Endodermal cell (in vitro differentiated cells): ENCODE results near the gene PRUNE2. TPM values are rescaled to one million over a fixed set of nuclear protein-coding genes. Genes with fewer than 3 reads are reported as not detected.
A peak's percentile ranks its signal among the peaks of the same experiment; 100 is the strongest.

ENCODE experiments used
- DNase-seq: peaks from one replicate; pipeline ENCODE4 v3.0.0-alpha.2; 2017
- H3K27ac ChIP-seq: 2 replicates; pipeline ENCODE4 v1.5.1; 2013; ENCODE audit warnings: mild to moderate bottlenecking, low read depth, low read length, moderate library complexity
- H3K27me3 ChIP-seq: 2 replicates; pipeline ENCODE4 v1.6.1; 2013; ENCODE audit warnings: mild to moderate bottlenecking, low read length, moderate library complexity; ENCODE audit not compliant: insufficient read depth, control insufficient read depth, poor library complexity, severe bottlenecking
- H3K36me3 ChIP-seq: 2 replicates; pipeline ENCODE4 v1.7.0; 2013; ENCODE audit warnings: mild to moderate bottlenecking, low read length, moderate library complexity; ENCODE audit not compliant: control insufficient read depth, insufficient read depth
- H3K4me1 ChIP-seq: one replicate; pipeline ENCODE4 v1.7.0; 2013; ENCODE audit warnings: low read length; ENCODE audit not compliant: control insufficient read depth, insufficient read depth
- H3K4me3 ChIP-seq: 2 replicates; pipeline ENCODE4 v1.5.1; 2013; ENCODE audit warnings: mild to moderate bottlenecking, low read length, moderate library complexity
- H3K9ac ChIP-seq: 2 replicates; pipeline ENCODE4 v1.6.1; 2013; ENCODE audit warnings: mild to moderate bottlenecking, low read length, moderate library complexity; ENCODE audit not compliant: poor library complexity, severe bottlenecking; ENCODE audit errors: extremely low read depth
- H3K9me3 ChIP-seq: 2 replicates; pipeline ENCODE4 v1.6.1; 2013; ENCODE audit warnings: mild to moderate bottlenecking, low read length, moderate library complexity; ENCODE audit not compliant: control insufficient read depth
- H3K27ac Mint-ChIP-seq: 2 replicates; pipeline ENCODE4 v1.8.0; 2020; ENCODE audit warnings: mixed read lengths
- H3K27me3 Mint-ChIP-seq: 2 replicates; pipeline ENCODE4 v1.8.0; 2021; ENCODE audit warnings: mild to moderate bottlenecking, mixed read lengths; ENCODE audit not compliant: insufficient read depth
- H3K36me3 Mint-ChIP-seq: 2 replicates; pipeline ENCODE4 v1.8.0; 2020; ENCODE audit warnings: low read depth, mixed read lengths
- H3K4me1 Mint-ChIP-seq: 2 replicates; pipeline ENCODE4 v1.8.0; 2020; ENCODE audit warnings: mixed read lengths
- H3K4me3 Mint-ChIP-seq: 2 replicates; pipeline ENCODE4 v1.8.0; 2020; ENCODE audit warnings: mild to moderate bottlenecking, moderate library complexity, mixed read lengths
- H3K9me3 Mint-ChIP-seq: 2 replicates; pipeline ENCODE4 v1.8.0; 2020; ENCODE audit warnings: mild to moderate bottlenecking, mixed read lengths
- WGBS, 2 experiments: methylation state at CpG; one replicate each; pipeline versions ENCODE4 v1.1.5 to v1.1.7; 2013; ENCODE audit warnings: missing lambda C conversion rate in 2 of 2, mixed read lengths in 1 of 2; ENCODE audit not compliant: insufficient coverage in 1 of 2, insufficient read length in 1 of 2; 5-methylcytosine and 5-hydroxymethylcytosine counted together
- total RNA-seq, 2 donors: library from RNA; stranded (reverse); fragmentation: NEBNext Ultra II Directional in 1 of 2; extraction: Animal tissue kit (Norgen Biotek cat#: 25700) in 1 of 2; gene quantifications; 2 replicates in 1 of 2; 3 replicates in 1 of 2; pipeline ENCODE4 v1.2.1, GENCODE V29; 2021
- TF ChIP-seq, protein P1 (sequence below): fragments of 200-600 bp; sonication (generic); conservative IDR thresholded peaks from 2 replicates; pipeline ENCODE4 v1.5.0; 2021; ENCODE audit warnings: antibody characterized with exemption, mild to moderate bottlenecking

Gene PRUNE2
- total RNA-seq, 2 donors from 2014 or later, result 4.1 to 6.8 TPM

DNA sequence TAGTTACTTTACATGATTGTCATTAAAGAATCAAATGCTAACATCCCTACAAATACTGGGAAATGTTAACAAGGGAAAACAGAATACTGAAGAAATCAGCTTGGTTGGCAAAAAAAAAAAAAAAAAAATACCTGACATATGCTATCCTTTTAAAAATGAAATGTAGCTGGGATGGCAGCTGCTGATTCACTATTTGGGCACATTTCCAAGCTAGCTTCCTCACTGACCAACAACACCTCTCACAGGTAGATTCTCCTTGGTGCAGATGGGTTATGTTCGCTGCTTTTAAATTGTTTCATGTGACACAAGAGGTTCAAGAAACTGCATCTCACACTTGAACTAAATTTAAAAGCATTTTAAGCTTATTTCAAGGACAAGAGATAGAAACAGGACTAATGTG is 6.1 kb upstream of the PRUNE2 start:
- peaks cover 25% of the 10 kb centered on the region for H3K27me3 ChIP-seq

DNA sequence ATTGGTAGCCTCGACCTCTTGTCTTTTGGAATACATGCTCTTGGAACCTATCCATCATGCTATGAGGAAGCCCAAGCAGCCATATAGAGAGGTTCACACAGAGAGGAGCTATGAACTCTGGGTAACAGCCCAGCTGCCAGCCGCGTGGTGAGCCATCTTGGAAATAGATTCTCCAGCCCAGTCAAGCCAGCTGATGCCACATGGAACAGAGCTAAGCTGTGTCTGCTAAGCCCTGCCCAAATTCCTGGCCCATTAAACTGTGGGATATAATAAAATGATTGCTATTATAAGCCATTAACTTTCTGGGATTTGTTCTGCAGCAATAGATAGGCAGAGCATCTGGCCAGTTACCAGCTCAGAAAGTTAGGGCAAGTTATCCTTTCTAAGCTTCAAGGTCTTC is 4.9 kb upstream of the PRUNE2 start:
- H3K9ac ChIP-seq, result no peak overlapping the region
- TF ChIP-seq, protein P1, sequence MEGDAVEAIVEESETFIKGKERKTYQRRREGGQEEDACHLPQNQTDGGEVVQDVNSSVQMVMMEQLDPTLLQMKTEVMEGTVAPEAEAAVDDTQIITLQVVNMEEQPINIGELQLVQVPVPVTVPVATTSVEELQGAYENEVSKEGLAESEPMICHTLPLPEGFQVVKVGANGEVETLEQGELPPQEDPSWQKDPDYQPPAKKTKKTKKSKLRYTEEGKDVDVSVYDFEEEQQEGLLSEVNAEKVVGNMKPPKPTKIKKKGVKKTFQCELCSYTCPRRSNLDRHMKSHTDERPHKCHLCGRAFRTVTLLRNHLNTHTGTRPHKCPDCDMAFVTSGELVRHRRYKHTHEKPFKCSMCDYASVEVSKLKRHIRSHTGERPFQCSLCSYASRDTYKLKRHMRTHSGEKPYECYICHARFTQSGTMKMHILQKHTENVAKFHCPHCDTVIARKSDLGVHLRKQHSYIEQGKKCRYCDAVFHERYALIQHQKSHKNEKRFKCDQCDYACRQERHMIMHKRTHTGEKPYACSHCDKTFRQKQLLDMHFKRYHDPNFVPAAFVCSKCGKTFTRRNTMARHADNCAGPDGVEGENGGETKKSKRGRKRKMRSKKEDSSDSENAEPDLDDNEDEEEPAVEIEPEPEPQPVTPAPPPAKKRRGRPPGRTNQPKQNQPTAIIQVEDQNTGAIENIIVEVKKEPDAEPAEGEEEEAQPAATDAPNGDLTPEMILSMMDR, result no peak
- Mint-ChIP-seq H3K27ac (no peak overlapping the region), H3K36me3 (no peaks in the 10 kb centered on the region), H3K4me3 (no peak overlapping the region), H3K9me3 (peaks cover 3% of the 10 kb centered on the region), H3K27me3 (peaks cover 44% of the 10 kb centered on the region), H3K4me1 (peaks cover 3% of the 10 kb centered on the region)
- DNase-seq, result no peak
- H3K27me3 ChIP-seq, result peaks cover 32% of the 10 kb centered on the region
- H3K4me1 ChIP-seq, result no peaks in the 10 kb centered on the region
- no peaks in the 10 kb centered on the region for H3K36me3 ChIP-seq
- no peaks in the 10 kb centered on the region for H3K9me3 ChIP-seq
- no peak overlapping the region for H3K4me3 ChIP-seq
- WGBS, 2 experiments, result 84 to 92% methylated on average over 3 of the region's 3 CpGs
- H3K27ac ChIP-seq, result no peak overlapping the region

More for the DNA sequence above, 6.1 kb upstream of the PRUNE2 start:
- Mint-ChIP-seq H3K27ac (no peak overlapping the region), H3K9me3 (peaks cover 3% of the 10 kb centered on the region), H3K27me3 (peaks cover 35% of the 10 kb centered on the region), H3K4me1 (peaks cover 1% of the 10 kb centered on the region), H3K36me3 (no peaks in the 10 kb centered on the region), H3K4me3 (no peak overlapping the region)
- H3K4me3 ChIP-seq, result no peak overlapping the region
- TF ChIP-seq, protein P1, result no peak
- no peak for DNase-seq
- H3K9me3 ChIP-seq, result no peaks in the 10 kb centered on the region
- 100% methylated on average over 1 of the region's 1 CpG; no CpG with 5 or more reads in 1 of the 2 experiments for WGBS, 2 experiments
- H3K27ac ChIP-seq, result no peak overlapping the region
- H3K9ac ChIP-seq, result no peak overlapping the region
- H3K36me3 ChIP-seq, result no peaks in the 10 kb centered on the region
- no peaks in the 10 kb centered on the region for H3K4me1 ChIP-seq

DNA sequence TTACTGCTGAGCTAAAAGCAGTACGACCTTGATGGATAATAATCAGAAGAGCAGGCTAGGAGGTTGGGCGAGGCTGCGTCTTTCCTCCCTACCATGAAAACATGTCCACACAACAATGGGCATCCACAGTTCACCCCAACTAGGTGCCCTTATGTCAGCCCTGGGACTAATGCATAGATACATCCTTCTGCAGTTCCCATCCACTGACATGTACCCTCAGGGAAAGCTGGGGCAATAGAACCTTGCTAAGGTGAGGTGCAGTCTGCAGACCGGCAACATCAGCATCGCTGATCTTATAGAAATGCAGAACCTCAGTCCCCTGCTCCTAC is 697 bp upstream of the PRUNE2 start:
- H3K4me1 Mint-ChIP-seq, result peaks cover 15% of the 10 kb centered on the region
- peaks cover 4% of the 10 kb centered on the region for H3K4me1 ChIP-seq
- WGBS, 2 experiments, result 12 to 21% methylated on average over 3 to 5 of the region's 5 CpGs
- H3K27ac Mint-ChIP-seq, result no peak overlapping the region
- H3K4me3 ChIP-seq, result peak overlapping the region; percentile 85
- no peaks in the 10 kb centered on the region for H3K9me3 ChIP-seq
- H3K36me3 Mint-ChIP-seq, result no peaks in the 10 kb centered on the region
- H3K27ac ChIP-seq, result no peak overlapping the region
- peaks cover 55% of the 10 kb centered on the region for H3K27me3 ChIP-seq
- no peaks in the 10 kb centered on the region for H3K36me3 ChIP-seq
- TF ChIP-seq, protein P1, result no peak
- H3K9ac ChIP-seq, result no peak overlapping the region
- DNase-seq, result no peak
- H3K27me3 Mint-ChIP-seq, result peaks cover 77% of the 10 kb centered on the region
- H3K9me3 Mint-ChIP-seq, result peaks cover 3% of the 10 kb centered on the region
- peak overlapping the region; percentile 74 for H3K4me3 Mint-ChIP-seq
